Esophagus muscularis mucosa (tissue), 4 donors: Measurements from ENCODE around the gene TMEM242. TPM values are rescaled to one million over a fixed set of nuclear protein-coding genes. Genes with fewer than 3 reads are reported as not detected.

Source experiments
- DNase-seq: peaks from one replicate; pipeline ENCODE4 v3.0.0-alpha.2; 2017; ENCODE audit errors: extremely low spot score
- H3K27ac ChIP-seq, 4 donors: fragments of 200-600 bp; sonication (generic); replicated peaks in 1 of 4; 1 replicate in 3 of 4; 2 replicates in 1 of 4; pipeline ENCODE4 v1.5.1; 2016 to 2019; ENCODE audit warnings: mild to moderate bottlenecking in 1 of 4
- H3K27me3 ChIP-seq, 4 donors: fragments of 200-600 bp; sonication (generic); one replicate each; pipeline versions ENCODE4 v1.5.1 to v1.6.0; 2016 to 2019
- H3K36me3 ChIP-seq, 4 donors: fragments of 200-600 bp; sonication (generic); one replicate each; pipeline ENCODE4 v1.5.1; 2016 to 2019
- H3K4me1 ChIP-seq, 4 donors: fragments of 200-600 bp; sonication (generic); one replicate each; pipeline ENCODE4 v1.5.1; 2016 to 2019
- H3K4me3 ChIP-seq, 4 donors: fragments of 200-600 bp; sonication (generic); 1 replicate in 2 of 4; 2 replicates in 2 of 4; pipeline ENCODE4 v1.5.1; 2016 to 2019; ENCODE audit warnings: mild to moderate bottlenecking in 4 of 4, moderate library complexity in 1 of 4
- H3K9me3 ChIP-seq, 4 donors: fragments of 200-600 bp; sonication (generic); 1 replicate in 3 of 4; 2 replicates in 1 of 4; pipeline ENCODE4 v1.5.1; 2016 to 2019
- CTCF ChIP-seq, 3 experiments: fragments of 200-600 bp in 2 of 3; fragments of 450-650 bp in 1 of 3; sonication (generic) in 2 of 3; IDR thresholded peaks; one replicate each; pipeline ENCODE4 v1.5.1; 2017 to 2019; ENCODE audit warnings: antibody characterized with exemption in 3 of 3, mild to moderate bottlenecking in 2 of 3, moderate library complexity in 1 of 3
- EP300 ChIP-seq: sonication (generic); formaldehyde crosslinking; IDR thresholded peaks from one replicate; pipeline ENCODE4 v1.6.1; 2017; ENCODE audit warnings: antibody characterized with exemption
- POLR2A ChIP-seq: fragments of 450-650 bp; IDR thresholded peaks from one replicate; pipeline ENCODE4 v1.6.1; 2017; ENCODE audit warnings: antibody characterized with exemption, moderate library complexity, mild to moderate bottlenecking, low read depth
- POLR2AphosphoS5 ChIP-seq, 2 donors: sonication (generic); formaldehyde crosslinking; IDR thresholded peaks; one replicate each; pipeline ENCODE4 v1.6.1; 2017; ENCODE audit warnings: antibody characterized with exemption in 2 of 2
- WGBS: methylation state at CpG from one replicate; pipeline ENCODE4 v1.1.5; 2018; 5-methylcytosine and 5-hydroxymethylcytosine counted together
- intact Hi-C: fragments of 100-400 bp; cut with DNase I; formaldehyde crosslinking; loops from one replicate; pipeline ENCODE4 v1.15.1; 2023
- total RNA-seq, 4 donors: library from RNA; depleted of rRNA; stranded (reverse); fragments of >200 nt; gene quantifications; one replicate each; pipeline versions ENCODE4 v1.1.0 to v1.2.1, GENCODE V29; 2016

Gene TMEM242
- total RNA-seq, 4 donors from 2014 or later, result 6.1 to 10.1 (median 8.0) TPM

DNA sequence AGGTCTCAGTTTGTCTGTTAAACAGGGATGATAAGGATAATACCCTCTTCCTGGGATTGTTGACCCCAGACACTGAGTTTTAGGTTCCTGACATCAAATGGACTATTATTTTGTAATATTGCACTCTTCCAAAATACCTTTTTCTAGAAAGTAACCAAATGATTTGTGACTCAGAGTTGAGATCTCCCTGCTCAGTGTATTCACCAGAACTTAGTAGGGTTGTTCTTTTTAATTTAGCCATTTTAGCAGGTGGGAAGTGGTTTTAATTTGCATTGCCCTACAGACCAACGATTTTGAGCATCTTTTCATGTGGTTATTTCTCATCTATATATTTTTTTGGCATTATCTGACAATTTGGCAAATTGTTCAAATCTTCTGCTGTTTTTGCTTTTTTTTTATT lies 75.1 kb downstream of the TMEM242 start:
- Histone ChIP-seq H3K36me3 (no peaks in the 10 kb centered on the region), H3K4me3 (no peak overlapping the region), H3K27ac (no peak overlapping the region), H3K9me3 (peaks cover 0 to 4% (median 0%) of the 10 kb centered on the region in 4 donors), H3K4me1 (peaks cover 30 to 33% (median 32%) of the 10 kb centered on the region in 4 donors), H3K27me3 (no peaks in the 10 kb centered on the region)
- intact Hi-C loops, result no loop called here
- TF ChIP-seq POLR2A (no peak), CTCF (IDR thresholded peaks at IDR 0.05) (no peak), EP300 (no peak), POLR2AphosphoS5 (IDR thresholded peaks at IDR 0.05) (no peak)
- no peak for DNase-seq
- WGBS, result 57% methylated on average over 1 of the region's 1 CpG

GRCh38 chr6:157246771-157247484 lies 76.4 kb downstream of the TMEM242 start:
- H3K4me1 ChIP-seq, result peaks cover 27 to 33% (median 32%) of the 10 kb centered on the region in 4 donors
- H3K4me3 ChIP-seq, result no peak overlapping the region
- no peaks in the 10 kb centered on the region for H3K27me3 ChIP-seq
- peaks cover 0 to 4% (median 0%) of the 10 kb centered on the region in 4 donors for H3K9me3 ChIP-seq
- H3K27ac ChIP-seq, result no peak overlapping the region
- intact Hi-C loops, result no loop called here
- TF ChIP-seq CTCF (IDR thresholded peaks at IDR 0.05) (no peak), POLR2A (no peak), EP300 (no peak), POLR2AphosphoS5 (IDR thresholded peaks at IDR 0.05) (no peak)
- no peak for DNase-seq
- WGBS, result 95% methylated on average over 12 of the region's 14 CpGs
- H3K36me3 ChIP-seq, result no peaks in the 10 kb centered on the region

DNA sequence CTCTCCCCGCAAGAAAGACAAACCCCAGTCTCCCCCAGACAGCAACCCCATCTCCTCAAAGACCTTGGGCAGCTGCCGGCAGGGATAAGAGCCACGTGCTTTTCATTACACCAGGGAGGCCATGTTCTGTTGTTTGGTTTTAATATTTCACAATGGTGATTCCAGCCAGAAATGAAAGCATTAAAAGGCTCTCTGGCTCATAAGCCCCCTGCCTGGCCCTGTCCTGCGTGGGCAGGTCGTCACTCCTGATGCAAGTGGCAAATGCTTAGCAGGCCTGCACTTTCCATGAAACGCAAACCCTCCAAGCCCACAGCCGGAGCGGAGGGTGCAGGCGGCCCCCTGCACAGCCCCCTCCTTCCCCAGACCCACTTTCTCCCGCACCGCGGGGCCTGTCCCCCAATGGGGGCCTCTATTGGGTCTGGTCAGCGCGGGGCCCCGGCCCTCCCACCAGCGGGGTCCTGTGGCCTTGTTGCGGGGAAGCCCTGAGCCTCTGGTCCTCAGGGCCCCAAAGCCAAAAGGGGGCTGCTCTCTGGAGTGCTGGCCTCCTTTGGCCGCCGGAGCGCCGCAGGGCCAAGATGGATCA lies 77.2 kb downstream of the TMEM242 start:
- Histone ChIP-seq H3K4me3 (no peak overlapping the region), H3K9me3 (peaks cover 0 to 4% (median 0%) of the 10 kb centered on the region in 4 donors), H3K27ac (peak overlapping the region in 1 of 4 donors; percentile 81), H3K36me3 (no peaks in the 10 kb centered on the region), H3K27me3 (no peaks in the 10 kb centered on the region), H3K4me1 (peaks cover 29 to 38% (median 37%) of the 10 kb centered on the region in 4 donors)
- DNase-seq, result no peak
- TF ChIP-seq EP300 (no peak), POLR2A (no peak), CTCF (IDR thresholded peaks at IDR 0.05) (no peak), POLR2AphosphoS5 (IDR thresholded peaks at IDR 0.05) (no peak)
- 83% methylated on average over 10 of the region's 21 CpGs for WGBS
- intact Hi-C loops, result no loop called here

DNA sequence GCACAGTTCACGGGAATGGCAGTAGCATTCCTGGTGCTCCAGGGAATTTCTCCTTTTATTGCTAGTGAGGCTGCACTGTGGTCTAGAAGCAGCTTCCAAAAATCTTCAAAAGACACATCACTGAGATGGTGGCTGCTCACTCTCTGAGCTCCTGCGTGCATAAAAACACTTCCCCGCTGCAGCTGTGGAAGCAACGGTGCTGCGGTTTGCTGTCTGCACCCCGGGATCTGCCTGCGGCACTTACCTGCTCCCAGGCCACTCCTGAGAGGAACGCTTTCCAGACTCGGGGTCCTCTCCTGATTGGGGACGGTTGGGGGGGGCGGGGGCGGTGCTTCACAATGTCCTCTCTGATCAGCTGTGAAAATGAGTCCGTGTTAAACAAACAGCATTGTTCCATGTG lies 77.9 kb downstream of the TMEM242 start:
- Histone ChIP-seq H3K36me3 (no peaks in the 10 kb centered on the region), H3K4me1 (peaks cover 34 to 45% (median 44%) of the 10 kb centered on the region in 4 donors), H3K27me3 (no peaks in the 10 kb centered on the region), H3K4me3 (no peak overlapping the region), H3K9me3 (peaks cover 0 to 4% (median 0%) of the 10 kb centered on the region in 4 donors), H3K27ac (peak overlapping the region in 2 of 4 donors; percentile 81 to 82)
- TF ChIP-seq EP300 (no peak), CTCF (IDR thresholded peaks at IDR 0.05) (no peak), POLR2A (no peak), POLR2AphosphoS5 (IDR thresholded peaks at IDR 0.05) (no peak)
- intact Hi-C loops, result no loop called here
- no peak for DNase-seq
- 78% methylated on average over 10 of the region's 13 CpGs for WGBS
